ENCODE data around the gene OCRL. TPM values are rescaled to one million over a fixed set of nuclear protein-coding genes. Genes with fewer than 3 reads are reported as not detected.

OCRL gene

DNA sequence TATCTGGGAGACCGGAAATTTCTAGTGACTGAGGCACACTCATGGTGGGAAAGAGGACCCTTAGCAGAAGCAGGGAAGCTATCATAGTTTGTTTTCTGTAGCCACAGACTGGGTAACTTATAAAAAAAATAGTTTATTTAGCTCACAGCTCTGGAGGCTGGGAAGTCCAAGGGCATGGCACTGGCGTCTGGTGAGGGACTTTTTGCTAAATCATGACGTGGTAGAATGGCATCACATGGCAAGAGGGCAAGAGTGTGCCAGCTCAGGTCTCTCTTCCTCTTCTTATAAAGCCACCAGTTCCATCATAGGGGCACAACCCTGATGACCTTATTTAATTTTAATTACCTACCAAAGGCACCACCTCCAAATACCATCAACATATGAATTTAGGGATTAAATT lies 101.4 kb downstream of the OCRL start:
- no peak overlapping the region for H3K23ac ChIP-seq (ENCODE audit: low read length in 2 of 2)

DNA sequence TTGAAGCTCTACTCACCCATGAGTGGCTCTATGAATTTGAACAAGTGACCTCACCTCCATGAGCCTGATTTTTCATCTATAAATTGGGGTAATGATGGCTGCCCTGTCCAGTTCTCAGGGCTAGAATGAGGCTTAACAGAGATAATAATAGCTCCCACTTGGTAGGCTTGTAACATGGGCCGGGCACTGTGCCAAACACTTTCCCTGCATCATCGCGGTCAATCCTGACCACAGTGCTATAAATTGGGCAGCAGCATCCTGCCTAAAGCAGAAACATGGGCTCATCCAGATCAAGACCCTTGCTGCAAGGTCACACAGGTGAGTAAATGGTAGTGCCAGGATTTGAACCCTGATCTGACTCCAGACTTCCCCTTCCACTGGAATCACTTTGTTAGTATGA lies 101.9 kb downstream of the OCRL start:
- Histone ChIP-seq H3K27me3 (ENCODE audit: control insufficient read depth in 1 of 2, insufficient read depth in 1 of 2, low read length in 2 of 2) (peaks cover 0 to 42% of the 10 kb centered on the region in 2 experiments), H3K4ac (ENCODE audit: low read depth in 1 of 2, low read length in 2 of 2) (no peak overlapping the region), H3K36me3 (ENCODE audit: control insufficient read depth in 1 of 2, insufficient read depth in 2 of 2, low read depth in 1 of 2, low read length in 2 of 2) (no peaks in the 10 kb centered on the region), H3K4me3 (ENCODE audit: insufficient read depth in 1 of 2, low read depth in 1 of 2, low read length in 2 of 2) (no peak overlapping the region), H2AK5ac (ENCODE audit: low read length, severe bottlenecking) (no peak overlapping the region), H2AFZ (ENCODE audit: low read depth, low read length) (no peak overlapping the region), H3K27ac (ENCODE audit: low read length, poor library complexity, severe bottlenecking) (no peak overlapping the region), H3K4me2 (ENCODE audit: low read length, poor library complexity, severe bottlenecking) (no peak overlapping the region), H3K23ac (ENCODE audit: low read length in 2 of 2) (no peak overlapping the region), H3K4me1 (ENCODE audit: control insufficient read depth, insufficient read depth, low read depth, low read length) (no peaks in the 10 kb centered on the region), H2BK12ac (ENCODE audit: low read length in 2 of 2) (no peak overlapping the region), H2BK5ac (ENCODE audit: low read depth, low read length, poor library complexity, severe bottlenecking) (no peak overlapping the region), H3K9me3 (ENCODE audit: control insufficient read depth, low read length) (peaks cover 9% of the 10 kb centered on the region), H2BK15ac (ENCODE audit: low read depth, poor library complexity, severe bottlenecking) (no peak overlapping the region), H2BK120ac (ENCODE audit: low read depth, low read length) (no peak overlapping the region), H4K91ac (ENCODE audit: low read length) (no peak overlapping the region), H3K18ac (ENCODE audit: low read depth in 1 of 2, low read length in 2 of 2) (no peak overlapping the region), H4K8ac (ENCODE audit: low read length) (no peak overlapping the region), H3K79me1 (replicated peaks; ENCODE audit: low read length, poor library complexity, severe bottlenecking) (no peaks in the 10 kb centered on the region), H3K9ac (ENCODE audit: low read length) (no peak overlapping the region), H3K14ac (ENCODE audit: low read length in 2 of 2) (no peak overlapping the region)
- peak; percentile 29 for DNase-seq
- WGBS = 67% methylated on average over 3 of the region's 3 CpGs

More for the DNA sequence above, 101.4 kb downstream of the OCRL start:
- no peak overlapping the region for H4K8ac ChIP-seq (ENCODE audit: low read length)
- H2BK12ac ChIP-seq (ENCODE audit: low read length in 2 of 2) = no peak overlapping the region
- H3K79me1 ChIP-seq (replicated peaks; ENCODE audit: low read length, poor library complexity, severe bottlenecking) = no peaks in the 10 kb centered on the region
- no peak overlapping the region for H2BK5ac ChIP-seq (ENCODE audit: low read depth, low read length, poor library complexity, severe bottlenecking)
- H3K9ac ChIP-seq (ENCODE audit: low read length) = no peak overlapping the region
- no peak overlapping the region for H3K4me2 ChIP-seq (ENCODE audit: low read length, poor library complexity, severe bottlenecking)
- H3K4ac ChIP-seq (ENCODE audit: low read depth in 1 of 2, low read length in 2 of 2) = no peak overlapping the region
- H3K27me3 ChIP-seq (ENCODE audit: control insufficient read depth in 1 of 2, insufficient read depth in 1 of 2, low read length in 2 of 2) = peaks cover 0 to 42% of the 10 kb centered on the region in 2 experiments
- H3K36me3 ChIP-seq (ENCODE audit: control insufficient read depth in 1 of 2, insufficient read depth in 2 of 2, low read depth in 1 of 2, low read length in 2 of 2) = no peaks in the 10 kb centered on the region
- DNase-seq = no peak
- H3K9me3 ChIP-seq (ENCODE audit: control insufficient read depth, low read length) = peaks cover 9% of the 10 kb centered on the region
- no peak overlapping the region for H3K14ac ChIP-seq (ENCODE audit: low read length in 2 of 2)
- no peak overlapping the region for H3K27ac ChIP-seq (ENCODE audit: low read length, poor library complexity, severe bottlenecking)
- H3K4me1 ChIP-seq (ENCODE audit: control insufficient read depth, insufficient read depth, low read depth, low read length) = no peaks in the 10 kb centered on the region
- no peak overlapping the region for H2BK15ac ChIP-seq (ENCODE audit: low read depth, poor library complexity, severe bottlenecking)
- H2BK120ac ChIP-seq (ENCODE audit: low read depth, low read length) = no peak overlapping the region
- no peak overlapping the region for H2AFZ ChIP-seq (ENCODE audit: low read depth, low read length)
- no peak overlapping the region for H2AK5ac ChIP-seq (ENCODE audit: low read length, severe bottlenecking)
- no peak overlapping the region for H3K4me3 ChIP-seq (ENCODE audit: insufficient read depth in 1 of 2, low read depth in 1 of 2, low read length in 2 of 2)
- no peak overlapping the region for H4K91ac ChIP-seq (ENCODE audit: low read length)
- H3K18ac ChIP-seq (ENCODE audit: low read depth in 1 of 2, low read length in 2 of 2) = no peak overlapping the region
- WGBS = 87% methylated on average over 3 of the region's 3 CpGs

Small RNAs within 50 kb of the gene (small RNA-seq; reads per million reads assigned to genes)
- gene RF01169 (ENCODE audit: low read depth) = not detected

All from mesenchymal stem cell (in vitro differentiated cells and primary cell).